GOT3 (cell line): ENCODE results near the gene SPOCK1.

ENCODE experiments used
- DNase-seq: peaks from one replicate; lab custom pipeline; 2025; ENCODE audit warnings: mixed read lengths; lab: John Stamatoyannopoulos, UW

SPOCK1 gene

GRCh38 chr5:137071931-137072330, 427.2 kb downstream of the SPOCK1 start:
- DNase-seq: no peak

DNA sequence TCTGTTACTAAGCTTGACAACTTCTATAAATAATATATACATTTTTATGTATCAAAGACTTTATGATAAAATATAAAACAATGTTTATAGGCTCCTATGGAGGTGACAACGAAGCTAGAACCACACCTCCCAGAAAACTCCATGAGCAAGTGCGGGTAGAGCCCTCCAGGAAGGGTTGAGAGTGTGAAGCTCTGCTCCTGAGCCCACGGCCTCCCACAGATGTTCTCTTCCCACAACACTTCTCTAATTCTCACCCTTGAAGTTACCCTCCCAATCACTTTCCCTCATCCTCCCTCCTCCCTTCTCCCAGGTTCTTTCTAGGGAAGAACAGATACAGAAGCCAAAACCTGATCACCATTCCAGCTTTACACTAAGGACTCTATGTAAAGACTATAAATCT, 427.6 kb downstream of the SPOCK1 start:
- no peak for DNase-seq

DNA sequence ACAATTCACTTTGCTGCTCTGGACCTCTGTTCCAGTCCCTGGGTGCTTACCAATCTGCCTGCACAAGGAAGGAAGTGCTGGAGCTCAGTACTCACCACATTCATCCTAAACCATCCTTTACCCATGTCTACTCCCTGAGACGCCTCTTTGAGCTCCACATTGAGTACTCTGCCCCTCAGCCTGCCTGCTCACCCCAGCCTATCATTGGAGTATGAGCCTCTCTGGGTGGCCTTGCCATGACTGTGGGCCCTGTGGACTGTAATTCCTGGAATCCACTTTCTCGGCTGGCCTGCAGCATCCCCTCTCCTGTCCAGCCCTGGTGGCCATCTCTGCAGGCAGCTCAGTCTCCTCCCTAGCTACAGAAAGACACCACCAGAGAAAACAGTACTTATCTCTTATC, 428.6 kb downstream of the SPOCK1 start:
- DNase-seq: no peak

DNA sequence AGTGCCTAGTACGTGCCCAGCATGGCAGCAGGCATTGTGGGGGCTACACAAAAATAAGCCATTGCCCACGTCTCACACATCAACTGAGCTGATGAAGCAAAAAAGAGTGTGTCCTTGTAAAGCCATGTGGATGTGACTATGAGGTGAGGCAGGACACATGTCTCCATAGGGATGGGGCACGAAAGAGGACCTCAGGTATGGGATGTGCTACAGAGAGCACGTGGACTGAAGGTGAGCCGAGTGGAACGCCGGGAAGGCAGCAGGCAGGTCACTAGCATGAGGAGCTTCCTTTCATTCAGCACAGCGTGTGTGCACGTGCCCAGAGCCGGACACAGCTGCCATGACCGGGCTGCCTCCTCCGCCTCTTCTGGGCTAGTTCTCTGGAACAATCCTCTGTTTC, 429.8 kb downstream of the SPOCK1 start:
- no peak for DNase-seq

- no peak for DNase-seq
Observed at GRCh38 chr5:137061382-137061781, 437.7 kb downstream of the SPOCK1 start.

DNA sequence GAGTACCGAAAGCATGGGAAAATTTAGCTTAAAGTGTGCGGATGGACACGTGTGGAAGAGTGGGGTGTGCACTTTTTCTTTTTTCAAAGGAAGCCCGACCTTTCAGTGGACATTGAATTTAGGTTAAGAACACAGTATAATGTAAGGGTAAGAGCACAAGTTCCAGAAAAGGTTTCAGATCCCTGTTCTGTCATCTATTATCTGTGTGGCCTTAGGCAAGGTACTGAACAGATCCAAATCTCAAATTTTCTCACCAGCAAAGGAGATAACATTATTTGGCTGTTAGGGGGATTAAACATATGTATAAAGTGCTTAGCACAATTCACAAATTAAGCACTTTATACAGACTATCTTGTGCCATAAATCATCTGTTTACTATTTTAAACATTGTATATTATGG, 441.0 kb downstream of the SPOCK1 start:
- no peak for DNase-seq

GRCh38 chr5:137056676-137057075, 442.4 kb downstream of the SPOCK1 start:
- no peak for DNase-seq

GRCh38 chr5:137055271-137055872, 443.8 kb downstream of the SPOCK1 start:
- no peak for DNase-seq

DNA sequence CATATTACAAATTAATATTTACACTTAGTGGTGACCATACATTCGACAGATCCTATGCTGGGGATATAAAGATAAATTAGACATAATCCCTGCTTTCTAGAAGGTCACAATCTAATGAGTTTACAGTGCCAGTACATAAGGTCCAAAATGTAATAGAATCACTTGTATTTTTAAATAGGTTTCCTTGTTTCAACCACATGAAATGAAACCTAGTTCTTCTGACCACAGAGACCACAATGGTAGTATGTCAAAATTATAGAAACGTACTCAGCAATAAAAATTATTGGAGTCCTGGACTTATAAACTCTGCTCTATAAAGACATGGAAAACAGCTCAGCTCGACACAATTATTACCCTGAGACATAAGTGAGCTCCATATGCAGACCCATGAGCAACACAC, 444.3 kb downstream of the SPOCK1 start:
- no peak for DNase-seq

GRCh38 chr5:137054335-137054734, 444.8 kb downstream of the SPOCK1 start:
- DNase-seq: no peak

GRCh38 chr5:137051161-137051560, 448.0 kb downstream of the SPOCK1 start:
- no peak for DNase-seq

GRCh38 chr5:137040641-137041340, 458.3 kb downstream of the SPOCK1 start:
- no peak for DNase-seq

- no peak for DNase-seq
Observed at GRCh38 chr5:137040024-137040423, 459.1 kb downstream of the SPOCK1 start.

- no peak for DNase-seq
Observed at GRCh38 chr5:137037848-137038247, 461.3 kb downstream of the SPOCK1 start.

DNA sequence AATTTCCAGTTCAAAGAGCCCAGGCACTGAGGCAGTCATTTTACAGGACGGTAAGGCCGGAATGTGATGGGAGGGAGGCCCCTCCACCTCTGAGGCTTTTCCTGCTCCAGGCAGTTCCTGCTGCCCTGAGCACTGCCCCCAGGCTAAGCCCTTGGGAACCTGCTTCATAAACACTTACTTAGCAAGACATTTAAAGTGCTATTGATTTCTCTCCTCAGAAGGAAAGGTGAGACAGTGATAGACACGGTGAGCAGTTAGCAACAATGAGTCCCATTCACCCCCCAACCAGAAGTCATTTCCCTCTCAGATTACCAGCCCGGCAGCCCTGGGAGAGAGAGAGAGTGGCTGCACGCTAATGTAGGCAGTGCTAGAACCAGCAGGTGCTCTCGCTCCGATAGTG, 462.5 kb downstream of the SPOCK1 start:
- no peak for DNase-seq

DNA sequence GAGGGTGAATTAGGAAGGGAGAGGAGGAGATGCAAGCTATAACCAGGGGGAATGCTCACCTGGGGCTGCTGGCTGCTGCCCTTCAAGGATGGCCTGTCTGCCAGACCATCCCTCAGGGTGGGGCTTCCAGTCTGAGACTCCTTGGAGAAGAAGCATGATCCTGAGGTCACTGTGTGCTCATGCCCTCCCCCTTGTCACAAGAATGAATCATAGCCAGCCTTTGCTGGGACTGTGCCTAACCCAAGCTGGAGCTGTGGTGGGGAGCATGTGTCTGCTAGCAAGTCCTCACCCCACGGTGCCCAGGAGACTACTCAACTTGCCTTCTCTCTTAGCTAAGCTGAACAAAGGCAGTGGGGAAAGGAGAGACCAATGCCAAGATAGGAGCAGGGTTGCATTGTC, 463.6 kb downstream of the SPOCK1 start:
- no peak for DNase-seq

DNA sequence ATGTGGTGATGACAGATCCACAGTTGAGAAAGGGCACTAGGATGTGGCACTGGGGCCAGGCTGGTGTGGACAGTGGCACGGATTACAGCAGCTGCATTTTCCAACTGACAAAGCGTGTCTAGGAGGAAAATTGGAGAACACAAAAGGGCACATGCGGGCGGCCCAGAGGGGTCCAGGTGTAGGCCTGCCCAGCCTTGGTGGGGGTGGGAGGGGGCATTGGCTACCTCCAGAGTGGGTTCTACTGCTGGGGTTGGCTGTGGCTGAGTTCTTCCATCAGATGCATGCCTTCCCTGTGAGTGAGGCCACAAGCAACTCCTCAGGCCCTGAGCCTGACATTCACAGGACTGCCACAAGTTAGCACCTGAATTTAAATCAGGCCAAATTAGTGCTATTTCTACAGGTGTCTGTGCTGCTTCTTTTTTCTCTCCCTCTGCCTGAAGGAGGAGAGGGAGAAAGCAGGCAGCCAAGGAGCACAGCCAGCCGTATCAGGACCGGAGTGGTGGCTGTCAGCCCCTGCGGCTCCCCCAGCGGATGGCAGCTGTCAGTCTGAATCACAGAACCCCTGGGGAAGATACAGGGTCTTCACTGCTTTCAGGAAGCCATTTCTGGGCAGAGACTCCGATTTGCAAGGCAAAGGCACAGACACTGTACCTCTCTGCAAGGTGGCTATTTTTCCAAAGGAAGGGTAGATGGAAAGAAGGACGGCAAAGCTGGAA, 464.2 kb downstream of the SPOCK1 start:
- DNase-seq: no peak

DNA sequence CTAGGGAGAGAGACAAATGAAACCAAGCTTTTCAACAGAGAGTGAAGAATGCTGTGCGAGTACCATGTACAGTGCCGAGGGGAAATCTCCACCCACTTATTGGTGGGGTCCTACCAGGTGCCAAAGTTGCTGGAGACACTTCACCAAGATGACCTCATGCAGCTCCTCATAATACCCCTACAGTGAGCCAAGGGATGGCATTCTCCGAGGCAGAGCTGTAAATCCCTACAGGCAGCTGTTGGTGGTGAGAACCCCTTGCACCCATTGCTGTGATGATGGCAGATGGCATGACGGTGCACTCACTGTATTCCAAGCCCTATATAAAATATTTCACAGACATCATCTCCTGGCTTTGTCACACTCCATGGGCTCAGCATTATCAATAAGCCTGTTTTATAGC, 464.9 kb downstream of the SPOCK1 start:
- no peak for DNase-seq

DNA sequence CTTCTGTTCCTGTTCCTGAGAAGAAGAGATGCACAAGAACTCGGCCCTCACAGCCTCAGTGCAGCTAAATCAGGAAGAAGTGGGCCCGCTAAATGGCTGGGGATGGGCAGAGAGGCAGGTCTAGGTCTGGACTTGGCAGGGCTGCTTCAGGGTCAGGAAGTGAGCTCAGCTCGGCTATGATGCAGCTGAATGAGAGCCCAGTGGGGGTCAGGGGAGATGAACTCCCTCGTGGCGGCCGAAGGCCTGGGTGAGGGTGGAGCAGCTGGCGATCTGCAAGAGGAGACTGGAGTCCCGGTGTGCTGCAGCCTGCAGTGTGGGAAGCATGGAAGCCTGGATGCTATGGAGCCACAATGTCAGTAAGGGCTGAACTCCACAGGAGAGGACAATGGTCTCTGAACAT, 466.2 kb downstream of the SPOCK1 start:
- DNase-seq: no peak

- DNase-seq: no peak
Observed at GRCh38 chr5:137027758-137028157, 471.4 kb downstream of the SPOCK1 start.

GRCh38 chr5:137026296-137026695, 472.8 kb downstream of the SPOCK1 start:
- DNase-seq: no peak

- DNase-seq: no peak
Observed at GRCh38 chr5:137024044-137024443, 475.1 kb downstream of the SPOCK1 start.

DNA sequence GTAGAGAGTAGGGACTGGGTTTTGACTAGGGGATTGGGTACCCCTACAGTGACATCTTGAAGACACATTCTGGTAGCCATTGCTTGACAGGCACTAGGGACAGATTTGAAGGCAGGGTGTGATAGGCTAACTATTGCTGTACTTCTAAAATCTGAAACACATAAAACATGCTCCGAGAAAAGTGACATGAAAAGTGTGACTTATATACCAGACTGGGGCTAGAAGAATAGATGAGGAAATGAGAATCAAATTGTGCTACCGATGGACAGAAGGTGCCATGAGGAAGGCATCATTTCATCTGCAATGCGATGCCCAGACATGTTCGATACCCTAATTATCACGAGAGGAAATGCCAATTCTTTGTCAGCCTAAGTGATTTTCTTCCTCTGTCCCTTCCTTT, 475.8 kb downstream of the SPOCK1 start:
- no peak for DNase-seq
